Endothelial cell of umbilical vein (primary cell): Measurements from ENCODE around the gene OAS3. TPM values are rescaled to one million over a fixed set of nuclear protein-coding genes. Genes with fewer than 3 reads are reported as not detected.

Experiments used
- Bru-seq: library from RNA; stranded (reverse); fragments of 400-500 nt; gene quantifications from one replicate; lab custom pipeline; 2021; lab: Mats Ljungman, UMichigan
- BruChase-seq, 2 experiments: library from RNA; stranded (reverse); fragments of 400-500 nt; gene quantifications; one replicate each; lab custom pipeline; 2021; lab: Mats Ljungman, UMichigan
- BruUV-seq: library from RNA; stranded (reverse); fragments of 400-500 nt; replicated peaks from 2 replicates; lab custom pipeline; 2021; lab: Mats Ljungman, UMichigan
- CTCF ChIA-PET: fragments of 300-600, 350-600 bp; sonication (Branson Sonifier 250); formaldehyde crosslinking; loops from one replicate; lab custom pipeline; 2021; ENCODE audit warnings: antibody characterized with exemption, inconsistent platforms; lab: Charles Lee
- POLR2A ChIA-PET: fragments of 300-600, 350-600 bp; sonication (Branson Sonifier 250); formaldehyde crosslinking; loops from one replicate; lab custom pipeline; 2021; ENCODE audit warnings: antibody characterized with exemption, inconsistent platforms; lab: Charles Lee
- DNase-seq: peaks from one replicate; pipeline ENCODE4 v3.0.0-alpha.2; 2011; ENCODE audit warnings: low read depth, low spot score
- FAIRE-seq: peaks from 2 replicates; lab custom pipeline; 2011; peaks lifted over from hg19 to GRCh38; lab: Jason Lieb, UNC
- H2AFZ ChIP-seq: 2 replicates; pipeline ENCODE4 v1.6.0; 2012; ENCODE audit warnings: low read depth, low read length, control low read depth, inconsistent platforms
- H3K27ac ChIP-seq: 2 replicates; pipeline ENCODE4 v1.5.1; 2011; ENCODE audit warnings: low read depth, mild to moderate bottlenecking, control low read depth, low read length, moderate library complexity; ENCODE audit not compliant: insufficient read depth
- H3K27me3 ChIP-seq, 2 experiments: 2 replicates each; pipeline versions ENCODE4 v1.6.0 to v1.6.1; 2011; ENCODE audit warnings: low read length in 2 of 2, mixed read lengths in 1 of 2; ENCODE audit not compliant: control insufficient read depth in 2 of 2, insufficient read depth in 2 of 2
- H3K36me3 ChIP-seq, 2 experiments: 2 replicates in 1 of 2; 3 replicates in 1 of 2; pipeline ENCODE4 v1.5.1; 2011; ENCODE audit warnings: low read length in 2 of 2, mild to moderate bottlenecking in 1 of 2, moderate library complexity in 1 of 2; ENCODE audit not compliant: control insufficient read depth in 2 of 2, insufficient read depth in 2 of 2; ENCODE audit errors: extremely low read depth in 1 of 2
- H3K4me1 ChIP-seq: 3 replicates; pipeline ENCODE4 v1.5.1; 2011; ENCODE audit warnings: mild to moderate bottlenecking, low read length; ENCODE audit not compliant: control insufficient read depth, insufficient read depth; ENCODE audit errors: extremely low read depth
- H3K4me2 ChIP-seq: 2 replicates; pipeline ENCODE4 v1.6.1; 2011; ENCODE audit warnings: low read length, control low read depth, mixed read lengths; ENCODE audit not compliant: insufficient read depth
- H3K4me3 ChIP-seq, 3 experiments: fragments of 200-600 bp in 1 of 3; sonication (generic), shearing (Covaris generic) in 1 of 3; replicated peaks in 1 of 3; 2 replicates each; pipeline ENCODE4 v1.5.1; 2011 to 2016; ENCODE audit warnings: control low read depth in 3 of 3, low read length in 3 of 3, mild to moderate bottlenecking in 2 of 3, inconsistent platforms in 1 of 3, low read depth in 1 of 3, moderate library complexity in 1 of 3; ENCODE audit not compliant: insufficient read depth in 1 of 3
- H3K79me2 ChIP-seq: 2 replicates; pipeline ENCODE4 v1.6.0; 2012; ENCODE audit warnings: low read length, inconsistent platforms; ENCODE audit not compliant: control insufficient read depth, insufficient read depth
- H3K9ac ChIP-seq: replicated peaks from 2 replicates; pipeline ENCODE3; 2011; ENCODE audit warnings: low read length, control low read depth; ENCODE audit not compliant: insufficient read depth; ENCODE audit errors: extremely low read depth
- H3K9me1 ChIP-seq: replicated peaks from 3 replicates; pipeline ENCODE4 v1.6.0; 2011; ENCODE audit warnings: mild to moderate bottlenecking, low read length; ENCODE audit not compliant: control insufficient read depth, insufficient read depth; ENCODE audit errors: extremely low read depth
- H3K9me3 ChIP-seq: replicated peaks from 2 replicates; pipeline ENCODE4 v1.5.1; 2012; ENCODE audit warnings: low read length, inconsistent platforms; ENCODE audit not compliant: control insufficient read depth, insufficient read depth
- H4K20me1 ChIP-seq: replicated peaks from 2 replicates; pipeline ENCODE3; 2011; ENCODE audit warnings: mild to moderate bottlenecking, low read length; ENCODE audit not compliant: control insufficient read depth, insufficient read depth; ENCODE audit errors: extremely low read depth
- EZH2 ChIP-seq: IDR thresholded peaks from 2 replicates; pipeline ENCODE4 v1.6.1; 2012; ENCODE audit warnings: borderline replicate concordance, low read depth, mild to moderate bottlenecking, moderate library complexity, low read length, inconsistent platforms; ENCODE audit not compliant: severe bottlenecking
- dilution Hi-C: fragments of 300-500 bp; cut with MboI; formaldehyde crosslinking; loops from one replicate; pipeline ENCODE4 v1.15.0; 2019; ENCODE audit warnings: low sequenced_read_pairs; ENCODE audit not compliant: extremely low pct_ligation_motif_present
- intact Hi-C: fragments of 100-400 bp; cut with micrococcal nuclease; formaldehyde crosslinking; loops from one replicate; pipeline ENCODE4 v1.10.0; 2022
- long read RNA-seq: library from polyadenylated mRNA; stranded (forward); transcript quantifications from one replicate; pipeline ENCODE4 v2.0.0, GENCODE V29; 2021
- polyA minus RNA-seq, 3 experiments: library from RNA; depleted of rRNA, polyadenylated mRNA; stranded (reverse); fragments of >200 nt; gene quantifications; 1 replicate in 1 of 3; 2 replicates in 2 of 3; pipeline ENCODE4 v1.2.3, GENCODE V29; 2011
- polyA plus RNA-seq, 4 experiments: library from polyadenylated mRNA; depleted of rRNA in 3 of 4; stranded (reverse) in 3 of 4; unstranded in 1 of 4; fragments of >200 nt; gene quantifications; 2 replicates each; pipeline versions ENCODE4 v1.2.1 to v1.2.3, GENCODE V29; 2011 to 2012; ENCODE audit warnings: missing spikeins in 1 of 4
- total RNA-seq: library from RNA; stranded (reverse); gene quantifications from 2 replicates; pipeline ENCODE4 v1.2.3, GENCODE V29; 2021

The OAS3 gene, protein sequence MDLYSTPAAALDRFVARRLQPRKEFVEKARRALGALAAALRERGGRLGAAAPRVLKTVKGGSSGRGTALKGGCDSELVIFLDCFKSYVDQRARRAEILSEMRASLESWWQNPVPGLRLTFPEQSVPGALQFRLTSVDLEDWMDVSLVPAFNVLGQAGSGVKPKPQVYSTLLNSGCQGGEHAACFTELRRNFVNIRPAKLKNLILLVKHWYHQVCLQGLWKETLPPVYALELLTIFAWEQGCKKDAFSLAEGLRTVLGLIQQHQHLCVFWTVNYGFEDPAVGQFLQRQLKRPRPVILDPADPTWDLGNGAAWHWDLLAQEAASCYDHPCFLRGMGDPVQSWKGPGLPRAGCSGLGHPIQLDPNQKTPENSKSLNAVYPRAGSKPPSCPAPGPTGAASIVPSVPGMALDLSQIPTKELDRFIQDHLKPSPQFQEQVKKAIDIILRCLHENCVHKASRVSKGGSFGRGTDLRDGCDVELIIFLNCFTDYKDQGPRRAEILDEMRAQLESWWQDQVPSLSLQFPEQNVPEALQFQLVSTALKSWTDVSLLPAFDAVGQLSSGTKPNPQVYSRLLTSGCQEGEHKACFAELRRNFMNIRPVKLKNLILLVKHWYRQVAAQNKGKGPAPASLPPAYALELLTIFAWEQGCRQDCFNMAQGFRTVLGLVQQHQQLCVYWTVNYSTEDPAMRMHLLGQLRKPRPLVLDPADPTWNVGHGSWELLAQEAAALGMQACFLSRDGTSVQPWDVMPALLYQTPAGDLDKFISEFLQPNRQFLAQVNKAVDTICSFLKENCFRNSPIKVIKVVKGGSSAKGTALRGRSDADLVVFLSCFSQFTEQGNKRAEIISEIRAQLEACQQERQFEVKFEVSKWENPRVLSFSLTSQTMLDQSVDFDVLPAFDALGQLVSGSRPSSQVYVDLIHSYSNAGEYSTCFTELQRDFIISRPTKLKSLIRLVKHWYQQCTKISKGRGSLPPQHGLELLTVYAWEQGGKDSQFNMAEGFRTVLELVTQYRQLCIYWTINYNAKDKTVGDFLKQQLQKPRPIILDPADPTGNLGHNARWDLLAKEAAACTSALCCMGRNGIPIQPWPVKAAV
- 15.9 and 19.8 TPM in 2 replicates for total RNA-seq
- polyA plus RNA-seq = 13.1 and 15.7 TPM in 2 replicates
- 8.4 TPM in 2 replicates for polyA plus RNA-seq (2011; cell fraction: cytosol; rRNA removed)
- 12.6 and 13.4 TPM in 2 replicates for polyA plus RNA-seq (2011; cell fraction: nucleus; rRNA removed)
- 11.0 and 14.9 TPM in 2 replicates for polyA plus RNA-seq (2012)
- 25.8 and 31.3 TPM in 2 replicates for polyA minus RNA-seq
- polyA minus RNA-seq (2011; cell fraction: cytosol; rRNA and poly(A)+ RNA removed) = 25.1 TPM
- 8.3 and 8.7 TPM in 2 replicates for polyA minus RNA-seq (2011; cell fraction: nucleus; rRNA and poly(A)+ RNA removed)
- Bru-seq, nascent RNA = percentile 50 among the genes with signal in this experiment
- BruChase-seq, experiment 1, labeled RNA remaining after a 6-hour chase = percentile 48 among the genes with signal in this experiment
- percentile 41 among the genes with signal in this experiment for BruChase-seq, experiment 2, labeled RNA remaining after a 2-hour chase
- long read RNA-seq, partial matches to known transcripts = 13 of 18 reads
- long read RNA-seq, other reads (novel, unspliced or antisense) = 0 of 18 reads

DNA sequence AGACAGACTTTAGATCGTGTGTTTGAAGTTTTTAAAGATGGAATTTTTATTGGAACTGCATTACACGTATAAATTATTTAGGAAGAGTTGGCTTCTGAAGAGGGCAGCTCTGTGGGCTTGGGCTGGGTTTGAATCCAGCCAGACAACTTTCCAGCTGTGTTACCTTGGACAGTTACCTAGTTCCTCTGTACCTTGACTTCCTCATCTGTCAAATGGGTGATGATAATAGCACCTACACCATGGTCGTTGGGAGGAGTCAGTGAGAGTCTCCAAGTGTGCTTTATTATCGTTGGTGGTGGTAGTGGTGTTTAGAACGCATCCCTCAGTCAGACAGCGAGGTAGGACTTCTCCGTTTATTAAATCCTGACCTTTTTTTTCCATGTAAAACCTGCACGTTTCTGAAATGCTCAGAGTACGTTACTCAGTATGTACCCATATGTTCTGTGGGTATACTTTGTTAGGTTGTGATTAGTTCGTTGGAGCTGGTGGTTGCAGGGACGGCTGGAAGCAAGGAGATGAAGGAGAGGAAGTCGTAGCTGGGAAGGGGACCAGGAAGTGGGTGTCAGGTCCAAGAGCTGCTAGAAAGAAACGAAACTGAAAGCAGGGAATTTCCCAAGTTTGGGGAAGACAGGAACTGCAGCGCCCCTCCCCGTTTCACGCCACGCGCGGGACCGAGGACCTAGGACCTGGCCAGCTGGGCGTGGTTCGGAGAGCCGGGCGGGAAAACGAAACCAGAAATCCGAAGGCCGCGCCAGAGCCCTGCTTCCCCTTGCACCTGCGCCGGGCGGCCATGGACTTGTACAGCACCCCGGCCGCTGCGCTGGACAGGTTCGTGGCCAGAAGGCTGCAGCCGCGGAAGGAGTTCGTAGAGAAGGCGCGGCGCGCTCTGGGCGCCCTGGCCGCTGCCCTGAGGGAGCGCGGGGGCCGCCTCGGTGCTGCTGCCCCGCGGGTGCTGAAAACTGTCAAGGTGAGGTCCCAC lies at the start of gene OAS3:
Gene OAS3, plus strand, starts transcription at position 734 of the 979 bp plus-strand sequence. Its CDS starts 57 bp downstream, at position 791.
- TF ChIP-seq EZH2 = no peak
- H3K27me3 ChIP-seq = no peaks in the 10 kb centered on the region
- H2AFZ ChIP-seq = peak within 1 kb of the TSS; percentile 76
- H3K9me1 ChIP-seq = no peaks in the 10 kb centered on the region
- H3K27ac ChIP-seq = no peak within 1 kb of the TSS
- intact Hi-C loops (loop anchor here (1.0 kb wide), 1 partner anchor 36 kb away; no protein-coding TSS in a partner anchor), dilution Hi-C loops (no loop called here)
- FAIRE-seq = peak; percentile 71
- H3K4me3 ChIP-seq = peak within 1 kb of the TSS; percentile 45 to 68 (median 57)
- BruUV-seq = no TSS peak
- no peaks in the 10 kb centered on the region for H3K9me3 ChIP-seq
- CTCF ChIA-PET = interaction anchor here (0.7 to 2.1 kb wide), 8 partner anchors 11 to 154 kb away, joined by 3 to 15 read pairs (median 4); partner anchors contain the start of gene OAS2
- peak within 1 kb of the TSS; percentile 77 for H3K4me2 ChIP-seq
- no peaks in the 10 kb centered on the region for H3K79me2 ChIP-seq
- peak within 1 kb of the TSS; percentile 50 for H3K9ac ChIP-seq
- no peaks in the 10 kb centered on the region for H3K36me3 ChIP-seq
- no peaks in the 10 kb centered on the region for H4K20me1 ChIP-seq
- peak; percentile 57 for DNase-seq
- POLR2A ChIA-PET = no interaction called here
- H3K4me1 ChIP-seq = peaks cover 5% of the 10 kb centered on the region
